DND-41 (cell line): ENCODE measurements around the gene TMEM270.

Experiments used
- ATAC-seq: fragments of 200-7000 bp; cut with Tn5 transposase; 3 replicates; pipeline ENCODE4 v1.9.1; 2021; ENCODE audit warnings: low read depth; ENCODE audit not compliant: insufficient read depth
- DNase-seq: peaks from one replicate; pipeline ENCODE4 v3.0.0-alpha.2; 2020
- H2AFZ ChIP-seq: 2 replicates; pipeline ENCODE4 v1.6.0; 2012; ENCODE audit warnings: low read depth, low read length
- H3K27ac ChIP-seq: 2 replicates; pipeline ENCODE4 v1.5.1; 2012; ENCODE audit warnings: low read length, inconsistent platforms
- H3K27me3 ChIP-seq: fragments of 200-600 bp; sonication (generic); 2 replicates; pipeline ENCODE4 v1.6.0; 2012; ENCODE audit warnings: low read length, mild to moderate bottlenecking, inconsistent platforms; ENCODE audit not compliant: insufficient read depth, poor library complexity
- H3K36me3 ChIP-seq: 2 replicates; pipeline ENCODE4 v1.5.1; 2012; ENCODE audit warnings: low read length, inconsistent platforms; ENCODE audit not compliant: insufficient read depth
- H3K4me1 ChIP-seq: 2 replicates; pipeline ENCODE4 v1.5.1; 2012; ENCODE audit warnings: mild to moderate bottlenecking, low read length; ENCODE audit not compliant: insufficient read depth
- H3K4me2 ChIP-seq: 2 replicates; pipeline ENCODE4 v1.6.0; 2012; ENCODE audit warnings: mild to moderate bottlenecking, moderate library complexity, low read length, inconsistent platforms; ENCODE audit not compliant: insufficient read depth
- H3K4me3 ChIP-seq, 2 experiments: fragments of 200-600 bp in 1 of 2; shearing (Covaris generic) in 1 of 2; 2 replicates each; pipeline ENCODE4 v1.5.1; 2012 to 2016; ENCODE audit warnings: inconsistent platforms in 2 of 2, low read length in 2 of 2, mild to moderate bottlenecking in 2 of 2, low read depth in 1 of 2, moderate library complexity in 1 of 2
- H3K79me2 ChIP-seq: 2 replicates; pipeline ENCODE4 v1.6.0; 2012; ENCODE audit warnings: low read length, inconsistent platforms; ENCODE audit not compliant: insufficient read depth
- H3K9ac ChIP-seq: 2 replicates; pipeline ENCODE4 v1.6.0; 2012; ENCODE audit warnings: low read depth, mild to moderate bottlenecking, inconsistent platforms, low read length, moderate library complexity
- H3K9me3 ChIP-seq: 2 replicates; pipeline ENCODE4 v1.5.1; 2012; ENCODE audit warnings: low read length, moderate library complexity, mild to moderate bottlenecking, inconsistent platforms; ENCODE audit not compliant: insufficient read depth, severe bottlenecking
- H4K20me1 ChIP-seq: 2 replicates; pipeline ENCODE4 v1.6.0; 2012; ENCODE audit warnings: low read length; ENCODE audit not compliant: insufficient read depth
- CTCF ChIP-seq: IDR thresholded peaks from 2 replicates; pipeline ENCODE4 v1.5.1; 2012; ENCODE audit warnings: borderline replicate concordance, low read length, moderate library complexity, mild to moderate bottlenecking; ENCODE audit not compliant: poor library complexity, severe bottlenecking; ENCODE audit errors: extremely low read depth
- EZH2 ChIP-seq: IDR thresholded peaks from 3 replicates; pipeline ENCODE4 v1.6.1; 2012; ENCODE audit warnings: borderline replicate concordance, low read depth, mild to moderate bottlenecking, moderate library complexity, low read length, inconsistent platforms; ENCODE audit not compliant: severe bottlenecking

The TMEM270 gene

GRCh38 chr7:73839290-73839689 lies 21.7 kb upstream of the TMEM270 start:
- Histone ChIP-seq H3K4me1 (peaks cover 19% of the 10 kb centered on the region), H3K27ac (no peak overlapping the region), H3K4me2 (no peak overlapping the region), H3K27me3 (no peaks in the 10 kb centered on the region), H3K4me3 (no peak overlapping the region), H3K36me3 (no peaks in the 10 kb centered on the region), H3K9ac (no peak overlapping the region), H2AFZ (no peak overlapping the region), H3K9me3 (no peaks in the 10 kb centered on the region), H3K79me2 (no peaks in the 10 kb centered on the region), H4K20me1 (no peaks in the 10 kb centered on the region)
- no peak for TF ChIP-seq CTCF
- no peak for TF ChIP-seq EZH2
- ATAC-seq: no peak
- DNase-seq: no peak

GRCh38 chr7:73839743-73840714 lies 20.9 kb upstream of the TMEM270 start:
- Histone ChIP-seq H3K4me1 (peaks cover 19% of the 10 kb centered on the region), H3K27ac (no peak overlapping the region), H3K27me3 (no peaks in the 10 kb centered on the region), H3K4me3 (no peak overlapping the region), H3K9me3 (no peaks in the 10 kb centered on the region), H3K79me2 (no peaks in the 10 kb centered on the region), H3K9ac (no peak overlapping the region), H4K20me1 (no peaks in the 10 kb centered on the region), H2AFZ (no peak overlapping the region), H3K4me2 (no peak overlapping the region), H3K36me3 (no peaks in the 10 kb centered on the region)
- peak; percentile 14 for TF ChIP-seq CTCF
- TF ChIP-seq EZH2: no peak
- DNase-seq (no peak), ATAC-seq (no peak)

GRCh38 chr7:73840715-73841379 lies 20.1 kb upstream of the TMEM270 start:
- H3K4me3 ChIP-seq: no peak overlapping the region
- no peaks in the 10 kb centered on the region for H3K9me3 ChIP-seq
- no peak overlapping the region for H2AFZ ChIP-seq
- H3K36me3 ChIP-seq: no peaks in the 10 kb centered on the region
- H3K4me1 ChIP-seq: peaks cover 19% of the 10 kb centered on the region
- ATAC-seq (no peak), DNase-seq (no peak)
- H3K9ac ChIP-seq: no peak overlapping the region
- no peaks in the 10 kb centered on the region for H3K79me2 ChIP-seq
- no peak for TF ChIP-seq EZH2
- no peaks in the 10 kb centered on the region for H4K20me1 ChIP-seq
- no peak overlapping the region; the same call in 1 of the 2 replicates for H3K4me2 ChIP-seq
- no peak overlapping the region for H3K27ac ChIP-seq
- H3K27me3 ChIP-seq: no peaks in the 10 kb centered on the region

- ATAC-seq (no peak), DNase-seq (no peak)
- TF ChIP-seq CTCF (no peak), EZH2 (no peak)
- Histone ChIP-seq H2AFZ (peak overlapping the region; percentile 81), H3K4me3 (peak overlapping the region; percentile 30 to 62; a peak in 3 of 4 replicates), H3K79me2 (no peaks in the 10 kb centered on the region), H3K9me3 (no peaks in the 10 kb centered on the region), H3K9ac (peak overlapping the region; percentile 61), H3K4me2 (peak overlapping the region; percentile 96), H4K20me1 (no peaks in the 10 kb centered on the region), H3K4me1 (peaks cover 19% of the 10 kb centered on the region), H3K36me3 (no peaks in the 10 kb centered on the region), H3K27ac (peak overlapping the region; percentile 76), H3K27me3 (no peaks in the 10 kb centered on the region)
Observed at GRCh38 chr7:73841689-73842066, 19.3 kb upstream of the TMEM270 start.
